ENCODE measurements around the gene CNEP1R1. TPM values are rescaled to one million over a fixed set of nuclear protein-coding genes. Genes with fewer than 3 reads are reported as not detected.

The CNEP1R1 gene
- total RNA-seq, 1 donor from 2014 or later = 26.1 TPM

DNA sequence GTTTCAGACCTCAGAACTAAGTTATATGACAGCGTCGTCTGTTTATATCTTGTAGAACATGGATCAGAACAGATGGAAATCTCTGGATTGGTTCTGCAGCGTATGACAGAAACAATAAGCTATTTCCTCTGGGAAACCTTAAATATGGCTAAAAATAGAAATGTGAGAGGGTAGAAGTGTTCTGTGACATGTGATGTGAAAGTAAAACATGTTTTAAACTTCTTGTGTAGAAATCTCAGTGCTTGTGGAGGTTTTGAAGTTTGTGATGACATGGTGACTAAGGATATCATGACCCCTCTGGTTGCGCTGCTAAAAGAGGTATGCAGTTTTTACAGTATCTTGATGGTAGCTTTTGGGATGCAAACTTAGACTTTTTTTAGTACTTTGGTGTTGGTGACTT is 43.5 kb downstream of the CNEP1R1 start:
- no peak for TF ChIP-seq CTCF (conservative IDR thresholded peaks at IDR 0.05)
- no peaks in the 10 kb centered on the region for H3K27me3 Mint-ChIP-seq
- peaks cover 7% of the 10 kb centered on the region for H3K36me3 Mint-ChIP-seq
- no peak overlapping the region for H3K27ac Mint-ChIP-seq
- H3K9me3 Mint-ChIP-seq = no peaks in the 10 kb centered on the region
- H3K4me3 Mint-ChIP-seq = peak overlapping the region; percentile 56
- no peak for DNase-seq (ENCODE audit: extremely low spot score, unreplicated experiment)
- H3K4me1 Mint-ChIP-seq (ENCODE audit: unreplicated experiment) = peaks cover 27% of the 10 kb centered on the region

DNA sequence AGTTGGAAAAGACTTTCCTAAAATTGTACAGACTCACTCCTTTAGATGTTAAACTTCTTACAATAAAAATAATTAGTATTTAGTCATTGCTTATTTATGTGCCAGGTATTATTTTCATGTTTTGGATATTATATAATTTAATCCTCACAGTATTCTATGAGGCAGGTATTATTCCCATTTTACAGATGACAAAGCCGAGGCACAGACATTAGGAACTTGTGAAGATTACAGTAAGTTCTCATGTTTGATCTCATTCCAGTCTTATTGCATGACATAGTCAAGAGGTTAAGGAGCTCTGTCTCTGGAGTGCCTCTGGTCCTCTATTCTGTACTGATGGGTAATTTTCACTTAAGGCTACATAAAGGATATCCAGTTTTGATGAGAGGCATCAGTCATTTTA is 44.0 kb downstream of the CNEP1R1 start:
- Mint-ChIP-seq H3K27ac (no peak overlapping the region), H3K4me3 (no peak overlapping the region), H3K9me3 (no peaks in the 10 kb centered on the region), H3K36me3 (peaks cover 7% of the 10 kb centered on the region), H3K27me3 (no peaks in the 10 kb centered on the region), H3K4me1 (ENCODE audit: unreplicated experiment) (peaks cover 27% of the 10 kb centered on the region)
- TF ChIP-seq CTCF (conservative IDR thresholded peaks at IDR 0.05) = no peak
- DNase-seq (ENCODE audit: extremely low spot score, unreplicated experiment) = no peak

GRCh38 chr16:50071075-50071671 is 46.1 kb downstream of the CNEP1R1 start:
- H3K4me3 Mint-ChIP-seq = no peak overlapping the region
- peaks cover 13% of the 10 kb centered on the region for H3K36me3 Mint-ChIP-seq
- no peaks in the 10 kb centered on the region for H3K9me3 Mint-ChIP-seq
- no peak for TF ChIP-seq CTCF (conservative IDR thresholded peaks at IDR 0.05)
- no peak for DNase-seq (ENCODE audit: extremely low spot score, unreplicated experiment)
- H3K27ac Mint-ChIP-seq = no peak overlapping the region
- H3K27me3 Mint-ChIP-seq = no peaks in the 10 kb centered on the region
- peaks cover 27% of the 10 kb centered on the region for H3K4me1 Mint-ChIP-seq (ENCODE audit: unreplicated experiment)

DNA sequence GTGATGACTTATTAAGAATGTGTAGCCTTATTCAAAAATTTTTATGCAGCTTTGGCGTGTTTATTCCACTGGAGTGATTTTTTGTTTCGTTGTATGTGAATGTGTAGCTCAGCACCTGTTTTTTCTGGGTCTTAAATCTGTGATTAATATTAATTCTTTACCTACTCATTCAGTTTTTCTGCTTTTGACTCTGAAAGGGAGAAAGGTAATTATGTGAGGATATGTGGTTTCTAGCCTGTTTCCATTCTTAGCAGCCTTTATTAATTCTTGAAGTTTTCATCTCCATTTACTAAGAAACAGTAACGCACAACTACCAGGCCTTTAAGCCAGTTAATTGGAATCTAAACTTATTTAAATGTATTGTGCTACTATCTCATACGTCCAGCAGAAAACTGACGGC is 47.7 kb downstream of the CNEP1R1 start:
- Mint-ChIP-seq H3K4me3 (no peak overlapping the region), H3K4me1 (ENCODE audit: unreplicated experiment) (peaks cover 15% of the 10 kb centered on the region), H3K36me3 (peaks cover 12% of the 10 kb centered on the region), H3K27me3 (no peaks in the 10 kb centered on the region), H3K9me3 (no peaks in the 10 kb centered on the region), H3K27ac (no peak overlapping the region)
- no peak for TF ChIP-seq CTCF (conservative IDR thresholded peaks at IDR 0.05)
- DNase-seq (ENCODE audit: extremely low spot score, unreplicated experiment) = no peak

- no peak overlapping the region for H3K4me3 Mint-ChIP-seq
- no peaks in the 10 kb centered on the region for H3K4me1 Mint-ChIP-seq (ENCODE audit: unreplicated experiment)
- TF ChIP-seq CTCF (conservative IDR thresholded peaks at IDR 0.05) = no peak
- H3K27ac Mint-ChIP-seq = no peak overlapping the region
- no peaks in the 10 kb centered on the region for H3K9me3 Mint-ChIP-seq
- no peak for DNase-seq (ENCODE audit: extremely low spot score, unreplicated experiment)
- no peaks in the 10 kb centered on the region for H3K27me3 Mint-ChIP-seq
- peaks cover 31% of the 10 kb centered on the region for H3K36me3 Mint-ChIP-seq
These were observed 54.5 kb downstream of the CNEP1R1 start for GRCh38 chr16:50079397-50080140.
